DMS79 (cell line): Measurements from ENCODE around the gene SHF.

Source experiments
- DNase-seq: peaks from one replicate; lab custom pipeline; 2025; lab: John Stamatoyannopoulos, UW

The SHF gene

GRCh38 chr15:45126535-45127158, 61.1 kb downstream of the SHF start:
- no peak for DNase-seq

GRCh38 chr15:45123397-45123796, 64.4 kb downstream of the SHF start:
- DNase-seq = no peak

GRCh38 chr15:45122719-45123118, 65.0 kb downstream of the SHF start:
- DNase-seq = no peak

GRCh38 chr15:45121706-45122417, 65.9 kb downstream of the SHF start:
- DNase-seq = no peak

GRCh38 chr15:45121020-45121419, 66.7 kb downstream of the SHF start:
- DNase-seq = no peak

GRCh38 chr15:45120081-45120972, 67.4 kb downstream of the SHF start:
- DNase-seq = no peak

- DNase-seq = no peak
Observed at GRCh38 chr15:45118996-45119395, 68.8 kb downstream of the SHF start.

- peak; percentile 51 for DNase-seq
Observed at GRCh38 chr15:45118131-45118588, 69.6 kb downstream of the SHF start.

GRCh38 chr15:45117308-45118130, 70.2 kb downstream of the SHF start:
- DNase-seq = no peak
